ENCODE results near the gene MEOX2.

Gene MEOX2

GRCh38 chr7:15686295-15686956, at the start of gene MEOX2:
MEOX2 (minus strand) TSS chr7:15686683; CDS start chr7:15686402, 281 bp downstream.
- DNase-seq (ENCODE audit: low read depth): no peak

DNA sequence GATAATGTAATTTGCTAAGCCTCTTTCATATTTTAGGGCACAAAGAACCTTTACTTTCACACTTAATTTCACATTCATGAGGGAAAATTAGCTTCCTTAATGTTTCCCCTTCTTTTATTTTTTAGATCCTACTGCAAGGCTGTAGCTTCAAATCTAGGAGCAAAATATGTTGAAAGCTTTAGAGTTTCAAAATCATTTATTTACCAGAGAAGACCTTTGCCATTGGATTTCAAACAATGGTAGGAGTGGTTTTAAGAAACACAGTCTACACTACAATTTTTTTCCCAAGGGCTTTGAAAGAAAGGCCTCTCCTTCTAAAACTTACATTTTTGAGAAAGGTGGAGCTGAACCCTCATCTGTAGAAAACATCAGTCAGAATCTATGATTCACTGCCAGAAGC, 43.3 kb upstream of the MEOX2 start:
- no peak for DNase-seq (ENCODE audit: low read depth)

DNA sequence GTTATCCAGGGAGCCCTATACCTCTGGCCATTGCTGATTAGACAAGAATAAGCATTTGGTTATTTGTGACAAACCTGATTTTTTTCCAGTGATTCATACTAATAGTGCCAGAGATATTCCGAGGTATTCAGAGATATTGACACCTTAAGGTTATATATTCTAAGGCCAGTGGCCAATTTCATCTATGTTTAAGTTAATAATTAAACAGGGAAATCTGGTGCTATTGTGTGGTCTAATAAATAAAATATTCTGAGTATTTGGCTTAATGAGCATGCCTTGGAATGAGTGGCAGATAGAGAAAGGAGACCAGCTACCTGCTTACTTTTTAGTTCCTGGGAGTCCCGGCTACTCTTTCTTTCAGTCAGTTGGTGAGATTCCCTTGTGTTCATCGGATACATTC, 38.6 kb upstream of the MEOX2 start:
- no peak for DNase-seq (ENCODE audit: low read depth)

- no peak for DNase-seq (ENCODE audit: low read depth)
Measured at GRCh38 chr7:15723841-15724240, 37.4 kb upstream of the MEOX2 start.

DNA sequence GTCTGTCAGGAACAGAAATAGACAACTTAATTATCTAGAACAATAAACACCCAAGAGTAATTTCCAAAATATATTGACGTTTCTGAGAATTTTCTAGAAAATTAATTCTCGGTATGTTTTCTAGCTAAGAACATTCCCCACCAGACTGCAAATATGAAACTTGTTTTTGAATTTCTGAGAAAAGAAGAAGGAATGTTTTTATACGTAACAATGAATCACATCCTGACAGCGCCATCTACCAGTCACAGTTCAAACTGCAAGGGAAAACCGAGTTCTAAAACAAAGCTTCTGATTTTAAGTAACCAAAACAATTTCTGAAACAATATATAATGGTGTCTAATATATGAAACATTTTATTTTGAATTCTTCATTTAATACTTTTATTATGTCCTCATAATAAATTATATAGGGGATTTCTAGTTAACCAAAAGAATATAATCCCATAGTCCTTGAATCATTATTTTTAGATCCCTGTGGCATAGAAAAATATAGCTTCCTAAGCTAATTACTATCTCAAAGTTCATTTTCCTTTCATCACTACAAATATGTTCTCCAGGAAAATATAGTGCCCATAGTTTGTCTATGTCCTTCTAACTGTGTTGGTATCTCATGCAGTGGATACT, 34.5 kb upstream of the MEOX2 start:
- DNase-seq (ENCODE audit: low read depth): no peak

GRCh38 chr7:15719311-15719710, 32.8 kb upstream of the MEOX2 start:
- no peak for DNase-seq (ENCODE audit: low read depth)

- DNase-seq (ENCODE audit: low read depth): no peak
Measured at GRCh38 chr7:15715435-15715834, 29.0 kb upstream of the MEOX2 start.

DNA sequence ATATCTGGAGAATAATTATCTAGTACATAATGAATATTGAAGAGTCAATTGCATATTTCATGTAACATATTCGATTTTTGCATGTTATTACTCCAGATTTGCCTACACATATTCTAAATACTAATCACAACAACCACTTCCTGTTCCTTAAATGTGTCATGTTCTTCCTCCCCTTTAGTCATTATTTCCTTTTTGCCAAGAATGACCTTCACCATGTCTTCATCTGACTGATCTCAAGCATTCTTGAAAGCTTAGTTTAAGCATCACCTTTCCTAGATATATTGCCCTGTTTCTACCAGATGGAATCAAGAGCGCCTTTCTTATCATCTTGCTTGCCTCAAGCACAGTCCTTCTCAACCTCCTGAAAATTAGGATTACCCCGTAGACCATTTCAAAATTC, 23.5 kb upstream of the MEOX2 start:
- DNase-seq (ENCODE audit: low read depth): no peak

DNA sequence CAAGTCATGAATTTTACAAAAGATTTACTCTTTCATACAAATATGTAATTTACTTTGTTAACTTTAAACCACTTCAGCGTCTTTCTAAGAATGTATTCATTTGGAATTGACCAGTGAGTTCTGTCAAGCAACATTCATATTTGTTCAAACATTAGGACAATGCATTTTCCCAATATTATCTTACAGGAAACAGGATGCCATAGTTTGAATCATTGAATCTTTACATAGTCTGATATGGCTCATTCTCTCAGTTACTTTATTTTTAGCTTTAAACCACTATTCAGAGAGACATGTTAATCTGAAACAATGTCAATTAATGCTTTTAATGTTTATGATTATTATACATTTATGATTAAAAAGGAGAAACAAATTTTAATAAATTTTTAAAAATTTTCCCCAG, 21.1 kb upstream of the MEOX2 start:
- no peak for DNase-seq (ENCODE audit: low read depth)

DNA sequence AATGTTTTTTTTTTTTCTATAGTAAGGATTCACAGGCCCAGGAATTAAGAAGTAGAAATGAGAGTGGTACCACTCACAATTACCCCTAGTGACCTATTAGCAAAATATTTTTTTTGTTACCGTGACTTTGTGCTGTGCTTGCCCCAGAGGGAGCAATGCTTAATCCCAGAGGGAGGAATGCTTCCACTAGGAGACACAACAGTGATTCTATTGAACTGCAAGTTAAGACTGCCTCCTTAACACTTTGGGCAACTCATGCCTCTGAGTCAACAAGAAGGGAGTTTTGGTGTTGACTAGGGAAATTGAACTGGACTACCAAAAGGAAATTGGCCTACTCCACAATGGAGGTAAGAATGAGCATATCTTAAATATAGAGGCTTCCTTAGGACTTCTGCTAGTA, 17.2 kb upstream of the MEOX2 start:
- DNase-seq (ENCODE audit: low read depth): no peak

DNA sequence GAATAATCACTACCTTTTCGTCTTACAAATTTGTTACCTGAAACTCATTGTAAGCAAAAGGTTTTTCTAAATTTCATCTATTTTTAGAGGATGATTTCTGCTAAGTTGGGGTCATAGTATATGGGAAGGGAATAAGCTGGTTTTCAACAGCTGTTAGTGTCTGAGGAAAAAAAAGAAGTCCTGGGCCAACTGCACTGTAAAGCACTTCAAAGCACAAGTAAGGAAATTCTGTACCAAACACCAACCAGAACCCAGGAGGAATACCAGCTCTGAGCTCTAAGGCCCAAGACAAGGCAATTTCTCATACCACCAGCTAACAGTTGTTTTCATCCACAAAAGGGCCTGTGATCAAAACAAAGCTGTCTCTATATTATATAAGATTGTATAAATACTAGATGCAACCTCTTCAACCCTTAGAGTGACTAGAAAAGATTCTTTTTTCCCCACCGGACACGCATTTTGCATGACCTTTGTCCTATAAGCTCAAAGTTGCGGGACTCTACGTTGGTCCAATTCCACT, 6.1 kb upstream of the MEOX2 start:
- DNase-seq (ENCODE audit: low read depth): no peak

- DNase-seq (ENCODE audit: low read depth): no peak
Measured at GRCh38 chr7:15688911-15689310, 2.4 kb upstream of the MEOX2 start.

GRCh38 chr7:15688279-15688626, 1.8 kb upstream of the MEOX2 start:
- no peak for DNase-seq (ENCODE audit: low read depth)

- no peak for DNase-seq (ENCODE audit: low read depth)
Measured at GRCh38 chr7:15687546-15688278, 1.2 kb upstream of the MEOX2 start.

- no peak for DNase-seq (ENCODE audit: low read depth)
Measured at GRCh38 chr7:15686957-15687545, 568 bp upstream of the MEOX2 start.

DNA sequence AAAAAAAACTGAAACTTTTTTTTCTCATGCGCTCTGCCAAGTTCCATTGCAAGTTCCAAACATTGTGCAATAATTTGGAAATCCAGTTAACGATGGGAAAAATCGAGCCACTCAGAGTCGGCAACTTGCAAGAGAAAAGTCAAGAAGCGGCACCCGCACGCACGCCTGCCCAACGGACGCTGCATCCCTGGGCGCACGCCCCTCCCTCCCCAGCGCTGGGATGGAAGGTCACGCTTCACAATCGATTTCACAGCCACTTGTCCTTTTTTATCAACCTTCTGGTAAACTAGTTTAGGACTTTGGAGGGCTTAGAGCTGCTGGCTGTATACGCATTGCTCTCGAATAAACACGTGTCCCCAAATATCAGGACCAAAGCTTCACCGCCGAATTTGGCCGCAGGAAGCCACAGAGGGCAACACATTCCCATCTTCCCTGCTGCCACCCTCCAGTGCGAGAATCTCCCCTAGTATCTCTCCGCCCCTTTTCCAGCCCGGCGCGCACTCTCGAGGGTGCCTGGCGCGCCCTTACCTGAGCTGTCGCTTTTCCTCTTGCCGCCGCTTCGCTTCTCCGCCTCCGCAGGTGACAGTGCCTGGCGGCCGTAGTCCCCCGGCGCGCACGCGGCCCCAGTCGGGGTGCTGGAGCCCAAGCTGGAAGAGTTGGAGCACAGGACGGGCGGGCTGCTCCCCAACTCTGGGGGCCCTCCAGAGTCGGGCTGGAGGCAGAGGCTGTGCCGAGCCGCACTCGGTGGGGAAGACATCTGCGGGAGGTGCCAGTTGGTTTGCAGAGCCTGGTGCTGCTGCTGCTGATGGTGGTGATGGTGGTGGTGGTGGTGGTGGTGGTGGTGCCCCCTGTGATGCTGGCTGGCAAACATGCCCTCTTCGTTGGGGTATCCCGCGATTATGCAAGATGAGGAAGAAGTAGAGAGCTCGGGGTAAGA, 857 bp downstream of the MEOX2 start:
- DNase-seq (ENCODE audit: low read depth): no peak

DNA sequence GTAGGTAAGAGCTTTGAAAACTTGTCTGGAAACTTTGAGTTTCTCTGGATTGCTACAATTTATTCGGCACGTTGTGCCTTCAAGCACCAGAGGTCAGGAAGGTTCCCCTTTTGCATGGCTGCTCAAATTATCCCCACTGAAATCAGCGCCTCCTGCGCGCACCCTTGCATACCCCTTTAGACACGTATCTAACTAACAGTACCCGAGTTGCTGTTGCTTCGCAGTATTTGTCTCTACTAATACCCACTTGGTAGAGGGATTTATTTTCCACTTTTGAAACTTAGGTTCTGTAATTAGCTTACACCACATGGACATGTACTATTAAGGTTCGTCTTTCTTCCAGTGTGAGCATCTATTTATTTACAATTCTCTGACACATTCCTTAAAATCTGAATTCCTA, 1.6 kb downstream of the MEOX2 start:
- no peak for DNase-seq (ENCODE audit: low read depth)

DNA sequence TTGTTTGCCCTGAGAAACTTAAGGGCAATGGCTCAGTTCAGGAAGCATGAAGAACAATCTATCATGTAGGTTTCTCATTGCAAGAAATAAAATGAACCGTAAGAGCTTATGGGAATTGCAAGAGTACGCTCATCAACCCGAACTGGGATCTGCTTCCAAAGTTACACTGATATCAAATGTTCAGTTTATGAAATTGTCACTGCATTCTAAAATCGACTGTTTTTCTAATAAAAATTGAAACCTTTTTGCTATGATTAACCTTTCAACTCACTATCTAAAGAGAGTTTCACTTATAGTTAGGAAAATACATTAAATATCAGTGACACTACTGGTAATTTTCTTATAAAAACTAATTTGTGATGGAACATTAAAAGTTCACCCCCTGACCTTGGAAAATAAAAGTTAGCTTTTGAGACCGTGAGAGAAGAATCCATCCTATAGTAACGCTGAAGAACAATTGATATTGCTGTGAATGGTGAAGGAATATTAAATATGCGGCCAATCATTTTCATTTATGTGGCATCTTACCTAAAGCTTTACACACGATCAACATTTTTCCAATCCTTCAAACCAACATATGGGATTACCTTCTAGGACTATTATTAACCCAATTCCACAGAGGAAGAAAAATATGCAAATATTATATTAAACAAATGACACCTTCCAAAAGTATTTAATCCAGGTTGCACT, 2.2 kb downstream of the MEOX2 start:
- DNase-seq (ENCODE audit: low read depth): no peak

DNA sequence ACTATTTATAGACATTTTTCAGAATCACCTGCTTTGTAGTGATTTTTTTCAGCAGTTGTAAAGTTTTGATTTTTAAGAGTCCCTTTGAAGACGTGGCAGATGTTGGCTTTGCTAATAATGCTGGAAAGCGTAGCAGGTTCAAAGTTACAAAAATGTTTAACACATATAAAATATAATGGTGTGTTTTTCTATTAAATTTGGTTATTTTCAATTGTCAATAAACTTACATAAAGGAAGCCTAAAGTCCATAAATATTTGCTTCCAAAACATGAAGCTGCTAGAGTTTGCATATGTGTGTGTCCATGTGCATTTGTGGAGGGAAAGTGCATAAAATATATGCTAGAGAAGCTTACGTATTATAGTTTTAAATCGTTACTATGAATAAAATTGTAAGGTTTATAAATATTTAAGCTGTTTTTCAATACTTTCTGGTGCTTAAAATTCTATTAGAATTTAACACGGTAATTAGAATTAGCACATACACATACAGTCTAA, 3.7 kb downstream of the MEOX2 start:
- no peak for DNase-seq (ENCODE audit: low read depth)

- DNase-seq (ENCODE audit: low read depth): no peak
Measured at GRCh38 chr7:15682111-15682510, 4.4 kb downstream of the MEOX2 start.

DNA sequence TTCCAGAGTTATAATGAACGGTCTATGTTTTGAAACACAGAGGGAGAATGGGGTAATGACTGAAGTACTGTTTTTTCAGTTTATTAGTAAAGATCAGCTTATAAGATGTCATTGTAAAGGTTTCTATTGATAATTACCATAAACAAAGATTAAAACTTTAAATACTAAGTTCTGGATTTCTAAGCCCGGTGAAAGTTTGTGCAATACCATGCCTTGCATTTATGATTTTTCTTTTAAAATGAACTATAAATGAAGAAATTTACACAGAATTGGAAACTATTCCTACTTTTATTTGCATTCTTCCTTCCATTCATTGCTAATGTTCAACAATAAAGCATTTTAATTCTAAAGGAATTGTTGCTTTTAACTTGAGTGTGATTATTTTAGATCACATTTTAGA, 4.9 kb downstream of the MEOX2 start:
- no peak for DNase-seq (ENCODE audit: low read depth)
